NCI-H2081 treated with DMSO at 0.1 percent for 48 hours (cell line): ENCODE results near the gene MS4A10.
A peak's percentile ranks its signal among the peaks of the same experiment; 100 is the strongest.
"Not testable (repeated sequence)": the region's sequence is repeated elsewhere in the genome, so short reads cannot be mapped to it uniquely, and the experiment has no call there.

Experiments used
- DNase-seq: peaks from one replicate; lab custom pipeline; 2025; lab: John Stamatoyannopoulos, UW

MS4A10 gene

GRCh38 chr11:60786811-60787567 lies 1.9 kb downstream of the MS4A10 start:
- no peak for DNase-seq

- DNase-seq = peak; percentile 29
Observed at GRCh38 chr11:60788401-60789125, 3.4 kb downstream of the MS4A10 start.

- no peak for DNase-seq
Observed at GRCh38 chr11:60790726-60791125, 5.6 kb downstream of the MS4A10 start.

- no peak for DNase-seq
Observed at GRCh38 chr11:60791153-60791933, 6.2 kb downstream of the MS4A10 start.

GRCh38 chr11:60792521-60792920 lies 7.4 kb downstream of the MS4A10 start:
- DNase-seq = no peak

- DNase-seq = no peak
Observed at GRCh38 chr11:60795291-60795690, 10.2 kb downstream of the MS4A10 start.

- DNase-seq = no peak
Observed at GRCh38 chr11:60797846-60798630, 12.9 kb downstream of the MS4A10 start.

- no peak for DNase-seq
Observed at GRCh38 chr11:60798631-60799030, 13.5 kb downstream of the MS4A10 start.

GRCh38 chr11:60801194-60801593 lies 16.1 kb downstream of the MS4A10 start:
- no peak for DNase-seq

GRCh38 chr11:60803273-60803936 lies 18.3 kb downstream of the MS4A10 start:
- no peak for DNase-seq

- DNase-seq = no peak
Observed at GRCh38 chr11:60809249-60809648, 24.1 kb downstream of the MS4A10 start.

- no peak for DNase-seq
Observed at GRCh38 chr11:60809691-60810090, 24.6 kb downstream of the MS4A10 start.

GRCh38 chr11:60810151-60810550 lies 25.0 kb downstream of the MS4A10 start:
- DNase-seq = no peak

GRCh38 chr11:60810569-60810968 lies 25.4 kb downstream of the MS4A10 start:
- DNase-seq = no peak

- DNase-seq = no peak
Observed at GRCh38 chr11:60813324-60813723, 28.2 kb downstream of the MS4A10 start.

- DNase-seq = no peak
Observed at GRCh38 chr11:60814112-60814511, 29.0 kb downstream of the MS4A10 start.

GRCh38 chr11:60816590-60817157 lies 31.5 kb downstream of the MS4A10 start:
- no peak for DNase-seq

- DNase-seq = no peak
Observed at GRCh38 chr11:60818057-60818456, 32.9 kb downstream of the MS4A10 start.

GRCh38 chr11:60821827-60822599 lies 36.9 kb downstream of the MS4A10 start:
- no peak for DNase-seq

- DNase-seq = not testable (repeated sequence)
Observed at GRCh38 chr11:60823745-60824306, 38.7 kb downstream of the MS4A10 start.
